Endothelial cell (in vitro differentiated cells): ENCODE results near the gene TWIST1. TPM values are rescaled to one million over a fixed set of nuclear protein-coding genes. Genes with fewer than 3 reads are reported as not detected.

ENCODE experiments used
- DNase-seq: peaks from one replicate; pipeline ENCODE4 v3.0.0; 2021; ENCODE audit warnings: low spot score
- H3K27ac Mint-ChIP-seq: one replicate; pipeline ENCODE4 v1.8.0; 2021; ENCODE audit warnings: mixed read lengths, inconsistent platforms; ENCODE audit not compliant: unreplicated experiment
- H3K27me3 Mint-ChIP-seq: one replicate; pipeline ENCODE4 v1.8.0; 2021; ENCODE audit warnings: mild to moderate bottlenecking, moderate library complexity, mixed read lengths, inconsistent platforms; ENCODE audit not compliant: unreplicated experiment
- H3K36me3 Mint-ChIP-seq: one replicate; pipeline ENCODE4 v1.8.0; 2021; ENCODE audit warnings: mild to moderate bottlenecking, low read depth, mixed read lengths, inconsistent platforms; ENCODE audit not compliant: unreplicated experiment
- H3K4me1 Mint-ChIP-seq: one replicate; pipeline ENCODE4 v1.8.0; 2021; ENCODE audit warnings: mild to moderate bottlenecking, mixed read lengths, inconsistent platforms; ENCODE audit not compliant: unreplicated experiment
- H3K4me3 Mint-ChIP-seq: one replicate; pipeline ENCODE4 v1.8.0; 2021; ENCODE audit warnings: mild to moderate bottlenecking, mixed read lengths, inconsistent platforms; ENCODE audit not compliant: unreplicated experiment
- H3K9me3 Mint-ChIP-seq: one replicate; pipeline ENCODE4 v1.8.0; 2021; ENCODE audit warnings: mixed read lengths, inconsistent platforms; ENCODE audit not compliant: unreplicated experiment
- CTCF ChIP-seq: fragments of 200-600 bp; sonication (generic); IDR thresholded peaks from one replicate; pipeline ENCODE4 v1.5.0; 2021; ENCODE audit warnings: antibody characterized with exemption; ENCODE audit not compliant: unreplicated experiment
- total RNA-seq: library from RNA; stranded (reverse); fragmentation: NEBNext Ultra II Directional; extraction: Animal tissue kit (Norgen Biotek cat#: 25700); gene quantifications from one replicate; pipeline ENCODE4 v1.2.1, GENCODE V29; 2021; ENCODE audit not compliant: unreplicated experiment

TWIST1 gene
- total RNA-seq, 1 donor from 2014 or later: 2.4 TPM

- no peaks in the 10 kb centered on the region for H3K36me3 Mint-ChIP-seq
- peak; percentile 8 for DNase-seq
- TF ChIP-seq CTCF: no peak
- peaks cover 32% of the 10 kb centered on the region for H3K4me1 Mint-ChIP-seq
- H3K27me3 Mint-ChIP-seq: peaks cover 19% of the 10 kb centered on the region
- H3K9me3 Mint-ChIP-seq: no peaks in the 10 kb centered on the region
- H3K27ac Mint-ChIP-seq: no peak overlapping the region
- no peak overlapping the region for H3K4me3 Mint-ChIP-seq
These were observed 6.7 kb downstream of the TWIST1 start for GRCh38 chr7:19110776-19111175.

GRCh38 chr7:19110026-19110730, 7.3 kb downstream of the TWIST1 start:
- H3K4me1 Mint-ChIP-seq: peaks cover 35% of the 10 kb centered on the region

GRCh38 chr7:19109000-19109946, 8.2 kb downstream of the TWIST1 start:
- Mint-ChIP-seq H3K27me3 (peaks cover 21% of the 10 kb centered on the region), H3K9me3 (no peaks in the 10 kb centered on the region), H3K36me3 (no peaks in the 10 kb centered on the region), H3K4me3 (no peak overlapping the region), H3K4me1 (peaks cover 35% of the 10 kb centered on the region), H3K27ac (no peak overlapping the region)
- TF ChIP-seq CTCF: no peak
- DNase-seq: no peak

More at GRCh38 chr7:19110026-19110730, 7.3 kb downstream of the TWIST1 start:
- no peak for DNase-seq
- no peak overlapping the region for H3K4me3 Mint-ChIP-seq
- no peak overlapping the region for H3K27ac Mint-ChIP-seq
- H3K27me3 Mint-ChIP-seq: peaks cover 21% of the 10 kb centered on the region
- no peaks in the 10 kb centered on the region for H3K36me3 Mint-ChIP-seq
- H3K9me3 Mint-ChIP-seq: no peaks in the 10 kb centered on the region
- TF ChIP-seq CTCF: no peak

GRCh38 chr7:19107356-19108146, 9.9 kb downstream of the TWIST1 start:
- Mint-ChIP-seq H3K4me1 (peaks cover 35% of the 10 kb centered on the region), H3K27ac (no peak overlapping the region), H3K36me3 (no peaks in the 10 kb centered on the region), H3K4me3 (peak overlapping the region; percentile 92), H3K9me3 (no peaks in the 10 kb centered on the region), H3K27me3 (peaks cover 23% of the 10 kb centered on the region)
- DNase-seq: peak; percentile 42
- no peak for TF ChIP-seq CTCF
